ENCODE data around the gene TNK1. TPM values are rescaled to one million over a fixed set of nuclear protein-coding genes. Genes with fewer than 3 reads are reported as not detected.

The TNK1 gene
- total RNA-seq, 1 experiment from 2014 or later = 1.8 TPM

Other genes with a start within 250 kb of the TNK1 start
- gene ASGR1, start 201.7 kb upstream of the TNK1 start, total RNA-seq (2014; rRNA removed; shearing (Covaris generic); ENCODE audit: low replicate concordance) = not detected in 2 replicates
- gene DLG4, start 161.3 kb upstream of the TNK1 start, total RNA-seq (2014; rRNA removed; shearing (Covaris generic); ENCODE audit: low replicate concordance) = 2.8 and 4.8 TPM in 2 replicates
- 301 and 338 TPM in 2 replicates for gene ACADVL, start 161.2 kb upstream of the TNK1 start, total RNA-seq (2014; rRNA removed; shearing (Covaris generic); ENCODE audit: low replicate concordance)
- gene DVL2, start 146.6 kb upstream of the TNK1 start, total RNA-seq (2014; rRNA removed; shearing (Covaris generic); ENCODE audit: low replicate concordance) = 33.3 and 64.4 TPM in 2 replicates
- gene PHF23, start 141.6 kb upstream of the TNK1 start, total RNA-seq (2014; rRNA removed; shearing (Covaris generic); ENCODE audit: low replicate concordance) = 28.0 and 39.4 TPM in 2 replicates
- gene GABARAP, start 138.6 kb upstream of the TNK1 start, total RNA-seq (2014; rRNA removed; shearing (Covaris generic); ENCODE audit: low replicate concordance) = 211 and 296 TPM in 2 replicates
- 9.6 and 19.0 TPM in 2 replicates for gene CTDNEP1, start 129.4 kb upstream of the TNK1 start, total RNA-seq (2014; rRNA removed; shearing (Covaris generic); ENCODE audit: low replicate concordance)
- 25.5 and 32.4 TPM in 2 replicates for gene ELP5, start 128.9 kb upstream of the TNK1 start, total RNA-seq (2014; rRNA removed; shearing (Covaris generic); ENCODE audit: low replicate concordance)
- gene CLDN7, start 118.6 kb upstream of the TNK1 start, total RNA-seq (2014; rRNA removed; shearing (Covaris generic); ENCODE audit: low replicate concordance) = not detected in 2 replicates
- gene SLC2A4, start 99.4 kb upstream of the TNK1 start, total RNA-seq (2014; rRNA removed; shearing (Covaris generic); ENCODE audit: low replicate concordance) = not detected in 2 replicates
- 1.8 and 8.5 TPM in 2 replicates for gene YBX2, start 86.5 kb upstream of the TNK1 start, total RNA-seq (2014; rRNA removed; shearing (Covaris generic); ENCODE audit: low replicate concordance)
- gene EIF5A, start 73.5 kb upstream of the TNK1 start, total RNA-seq (2014; rRNA removed; shearing (Covaris generic); ENCODE audit: low replicate concordance) = 483 and 624 TPM in 2 replicates
- gene GPS2, start 65.7 kb upstream of the TNK1 start, total RNA-seq (2014; rRNA removed; shearing (Covaris generic); ENCODE audit: low replicate concordance) = 51.1 and 56.4 TPM in 2 replicates
- 15.0 and 17.9 TPM in 2 replicates for gene NEURL4, start 51.8 kb upstream of the TNK1 start, total RNA-seq (2014; rRNA removed; shearing (Covaris generic); ENCODE audit: low replicate concordance)
- gene ACAP1, start 44.6 kb upstream of the TNK1 start, total RNA-seq (2014; rRNA removed; shearing (Covaris generic); ENCODE audit: low replicate concordance) = 2.3 and 26.4 TPM in 2 replicates
- gene KCTD11, start 28.9 kb upstream of the TNK1 start, total RNA-seq (2014; rRNA removed; shearing (Covaris generic); ENCODE audit: low replicate concordance) = 17.2 and 23.2 TPM in 2 replicates
- not detected in 2 replicates for gene TMEM95, start 25.9 kb upstream of the TNK1 start, total RNA-seq (2014; rRNA removed; shearing (Covaris generic); ENCODE audit: low replicate concordance)
- gene PLSCR3, start 13.4 kb downstream of the TNK1 start, total RNA-seq (2014; rRNA removed; shearing (Covaris generic); ENCODE audit: low replicate concordance) = 5.6 and 14.4 TPM in 2 replicates
- 132 and 200 TPM in 2 replicates for gene TMEM256, start 23.0 kb downstream of the TNK1 start, total RNA-seq (2014; rRNA removed; shearing (Covaris generic); ENCODE audit: low replicate concordance)
- gene NLGN2, start 26.8 kb downstream of the TNK1 start, total RNA-seq (2014; rRNA removed; shearing (Covaris generic); ENCODE audit: low replicate concordance) = 1.1 TPM in 1 of 2 replicates, not detected in the other
- not detected in 2 replicates for gene SPEM1, start 39.2 kb downstream of the TNK1 start, total RNA-seq (2014; rRNA removed; shearing (Covaris generic); ENCODE audit: low replicate concordance)
- not detected in 2 replicates for gene SPEM2, start 44.5 kb downstream of the TNK1 start, total RNA-seq (2014; rRNA removed; shearing (Covaris generic); ENCODE audit: low replicate concordance)
- not detected in 2 replicates for gene SPEM3, start 47.8 kb downstream of the TNK1 start, total RNA-seq (2014; rRNA removed; shearing (Covaris generic); ENCODE audit: low replicate concordance)
- 2.9 and 6.7 TPM in 2 replicates for gene TMEM102, start 54.3 kb downstream of the TNK1 start, total RNA-seq (2014; rRNA removed; shearing (Covaris generic); ENCODE audit: low replicate concordance)
- 0.06 and 0.98 TPM in 2 replicates for gene FGF11, start 58.4 kb downstream of the TNK1 start, total RNA-seq (2014; rRNA removed; shearing (Covaris generic); ENCODE audit: low replicate concordance)
- gene CHRNB1, start 64.0 kb downstream of the TNK1 start, total RNA-seq (2014; rRNA removed; shearing (Covaris generic); ENCODE audit: low replicate concordance) = 4.0 and 11.0 TPM in 2 replicates
- gene ZBTB4, start 98.5 kb downstream of the TNK1 start, total RNA-seq (2014; rRNA removed; shearing (Covaris generic); ENCODE audit: low replicate concordance) = 4.6 and 5.8 TPM in 2 replicates
- gene SLC35G6, start 100.4 kb downstream of the TNK1 start, total RNA-seq (2014; rRNA removed; shearing (Covaris generic); ENCODE audit: low replicate concordance) = not detected in 2 replicates
- 10.9 and 11.8 TPM in 2 replicates for gene POLR2A, start 103.3 kb downstream of the TNK1 start, total RNA-seq (2014; rRNA removed; shearing (Covaris generic); ENCODE audit: low replicate concordance)
- gene TNFSF12, start 168.0 kb downstream of the TNK1 start, total RNA-seq (2014; rRNA removed; shearing (Covaris generic); ENCODE audit: low replicate concordance) = 0.24 TPM in 1 of 2 replicates, not detected in the other
- 5.1 and 6.2 TPM in 2 replicates for gene TNFSF13, start 177.7 kb downstream of the TNK1 start, total RNA-seq (2014; rRNA removed; shearing (Covaris generic); ENCODE audit: low replicate concordance)
- gene SENP3, start 180.8 kb downstream of the TNK1 start, total RNA-seq (2014; rRNA removed; shearing (Covaris generic); ENCODE audit: low replicate concordance) = 105 and 115 TPM in 2 replicates
- gene CD68, start 198.5 kb downstream of the TNK1 start, total RNA-seq (2014; rRNA removed; shearing (Covaris generic); ENCODE audit: low replicate concordance) = 57.9 and 93.2 TPM in 2 replicates
- gene MPDU1, start 202.8 kb downstream of the TNK1 start, total RNA-seq (2014; rRNA removed; shearing (Covaris generic); ENCODE audit: low replicate concordance) = 96.4 and 130 TPM in 2 replicates
- not detected in 2 replicates for gene SOX15, start 209.0 kb downstream of the TNK1 start, total RNA-seq (2014; rRNA removed; shearing (Covaris generic); ENCODE audit: low replicate concordance)
- gene FXR2, start 233.8 kb downstream of the TNK1 start, total RNA-seq (2014; rRNA removed; shearing (Covaris generic); ENCODE audit: low replicate concordance) = 45.5 and 48.8 TPM in 2 replicates
- gene SAT2, start 246.7 kb downstream of the TNK1 start, total RNA-seq (2014; rRNA removed; shearing (Covaris generic); ENCODE audit: low replicate concordance) = 49.8 and 51.8 TPM in 2 replicates
- 0.20 TPM in 1 of 2 replicates, not detected in the other for gene SHBG, start 249.0 kb downstream of the TNK1 start, total RNA-seq (2014; rRNA removed; shearing (Covaris generic); ENCODE audit: low replicate concordance)

All from Caki2 (cell line).